Stimulated activated CD4-positive, alpha-beta T cell treated with anti-CD3 and anti-CD28 coated beads, TNF-alpha, amount 100 ng/mL, for 24 hours (primary cell): Measurements from ENCODE around the gene GM2A.
"Not testable (repeated sequence)": the region's sequence is repeated elsewhere in the genome, so short reads cannot be mapped to it uniquely, and the experiment has no call there.

Experiments used
- DNase-seq, 3 experiments: peaks; one replicate each; pipeline ENCODE4 v3.0.0-alpha.2; 2020; ENCODE audit warnings: low read depth in 3 of 3

GM2A gene

DNA sequence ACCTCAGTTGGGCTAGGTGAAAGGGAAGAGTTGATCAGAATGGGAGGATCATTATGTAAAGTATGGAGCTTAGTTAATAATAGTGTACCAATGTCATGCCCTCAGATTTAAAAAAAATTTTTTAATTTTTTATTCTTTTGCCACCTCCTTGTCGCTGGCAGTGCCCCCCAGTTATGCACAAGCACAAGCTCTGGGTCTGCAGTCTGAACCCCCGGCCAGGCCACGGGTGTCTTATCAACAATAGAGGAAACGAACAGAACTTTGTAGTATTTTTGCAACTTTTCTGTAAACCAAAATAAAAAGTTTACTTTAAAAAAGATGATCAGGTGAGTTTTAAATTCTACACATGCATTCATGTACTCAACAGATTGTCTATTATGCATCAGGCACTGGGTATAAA lies 1.4 kb upstream of the GM2A start:
- no peak for DNase-seq

GRCh38 chr5:151253605-151253950 lies 593 bp downstream of the GM2A start:
- no peak for DNase-seq

GRCh38 chr5:151254556-151254955 lies 1.6 kb downstream of the GM2A start:
- DNase-seq, result no peak

- not testable (repeated sequence) for DNase-seq
These were observed 2.0 kb downstream of the GM2A start for GRCh38 chr5:151254990-151255389.

DNA sequence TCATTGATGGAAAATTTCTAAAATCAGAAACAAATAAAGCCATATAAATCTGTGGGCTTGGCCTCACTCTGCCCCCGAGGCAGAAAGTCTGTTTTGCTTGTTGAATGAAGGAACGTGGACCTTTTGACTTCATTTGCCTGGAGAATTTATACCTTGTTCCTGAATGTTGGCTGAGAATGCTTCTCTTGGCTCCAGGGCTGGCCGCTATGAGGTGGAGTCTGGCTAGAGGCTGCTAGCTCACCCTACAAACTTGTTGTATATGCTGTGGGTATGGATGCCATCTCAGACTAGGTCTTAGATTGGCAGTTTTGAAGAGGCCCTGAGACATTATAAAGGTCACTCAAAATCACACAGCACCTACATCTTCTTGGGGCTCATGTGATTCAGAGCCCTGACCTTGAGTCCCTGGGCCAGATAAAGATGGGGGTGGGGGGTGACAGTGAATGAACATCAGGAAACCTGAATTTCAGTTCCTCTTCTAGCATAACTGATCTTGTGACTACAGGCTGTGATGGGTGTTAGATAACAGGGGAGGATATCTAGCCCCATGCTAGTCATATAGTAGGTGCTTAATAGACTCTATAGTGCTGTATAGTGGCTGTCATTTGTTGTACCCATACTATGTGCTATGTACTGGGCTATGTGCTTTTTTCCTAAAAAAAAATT lies 2.8 kb downstream of the GM2A start:
- no peak for DNase-seq

GRCh38 chr5:151257731-151258181 lies 4.8 kb downstream of the GM2A start:
- no peak for DNase-seq

GRCh38 chr5:151258201-151258611 lies 5.2 kb downstream of the GM2A start:
- DNase-seq, result no peak

DNA sequence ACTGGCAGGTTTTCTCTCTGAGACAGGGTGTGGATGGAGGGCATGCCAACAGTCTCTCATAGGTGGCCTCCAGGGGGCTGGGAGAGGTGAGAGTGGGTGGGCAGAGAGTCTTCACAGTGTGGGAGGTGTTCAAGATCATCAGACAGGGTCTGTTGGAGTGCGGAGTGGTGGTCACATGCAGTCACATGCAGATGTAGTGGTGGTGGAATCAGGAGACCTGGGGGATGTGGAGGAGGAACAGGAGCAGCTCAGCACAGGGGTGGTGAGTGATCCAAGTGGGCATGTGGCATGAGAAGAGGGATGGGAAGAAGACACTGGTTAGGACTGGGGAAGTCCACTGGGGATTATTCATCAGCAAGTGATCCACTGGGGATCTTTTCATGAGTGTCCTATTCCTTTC lies 5.8 kb downstream of the GM2A start:
- no peak for DNase-seq

DNA sequence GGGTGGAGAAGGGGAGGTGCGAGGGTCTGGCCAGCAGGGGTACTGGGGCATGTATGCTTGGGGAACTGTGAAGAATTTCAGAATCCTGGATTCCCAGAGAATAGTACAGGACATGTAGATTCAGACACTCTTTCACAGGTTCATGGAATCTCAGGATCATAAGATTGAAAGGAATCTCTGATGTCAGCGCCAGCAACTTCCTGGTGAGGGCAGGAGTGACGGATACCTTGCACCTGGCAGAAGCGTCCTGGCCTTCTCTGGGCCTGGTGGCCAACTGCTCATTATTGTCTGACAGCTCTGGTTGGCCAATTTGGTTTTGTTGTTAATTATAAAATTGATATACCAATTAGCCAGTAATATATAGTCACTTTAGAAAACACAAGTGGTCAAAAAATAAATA lies 6.9 kb downstream of the GM2A start:
- no peak for DNase-seq

- DNase-seq, result no peak
These were observed 9.5 kb downstream of the GM2A start for GRCh38 chr5:151262532-151262931.

GRCh38 chr5:151264113-151264512 lies 11.1 kb downstream of the GM2A start:
- DNase-seq, result no peak

GRCh38 chr5:151267491-151268260 lies 14.7 kb downstream of the GM2A start:
- no peak for DNase-seq

DNA sequence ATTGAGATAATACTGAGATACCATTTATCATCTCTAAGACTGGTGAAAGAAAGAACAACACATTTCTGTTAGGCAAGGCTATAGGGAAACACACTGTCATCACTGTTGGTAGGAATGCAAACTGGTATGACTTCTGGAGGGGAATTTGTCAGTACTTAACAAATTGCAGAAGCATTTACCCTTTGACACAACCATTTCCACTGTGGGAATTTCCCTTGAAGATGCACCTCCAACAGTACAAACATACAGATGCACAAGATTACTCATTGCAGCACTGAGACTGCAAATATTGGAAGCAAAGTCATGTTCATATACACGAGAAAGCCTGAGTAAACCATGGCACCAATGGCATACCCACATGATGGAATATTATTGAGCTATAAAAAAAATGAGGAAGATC lies 17.6 kb downstream of the GM2A start:
- DNase-seq, result no peak

DNA sequence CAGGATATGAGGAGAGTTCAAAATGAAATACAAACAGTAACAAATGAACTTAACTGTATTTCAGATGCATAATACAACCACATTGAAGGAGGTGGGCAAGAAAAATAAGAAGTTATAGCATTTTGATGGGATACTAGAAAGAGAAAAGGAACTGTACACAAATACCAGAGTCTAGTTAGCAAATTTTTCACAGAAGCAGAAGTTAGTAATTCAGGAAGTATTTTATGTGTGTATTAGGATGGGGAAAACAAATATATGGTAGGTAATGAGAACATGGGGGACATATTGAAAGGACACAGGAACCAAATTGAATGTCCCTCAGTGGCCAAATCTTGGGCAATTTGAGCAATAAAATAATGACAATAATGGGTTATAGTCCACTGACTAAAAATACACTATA lies 18.4 kb downstream of the GM2A start:
- no peak for DNase-seq

DNA sequence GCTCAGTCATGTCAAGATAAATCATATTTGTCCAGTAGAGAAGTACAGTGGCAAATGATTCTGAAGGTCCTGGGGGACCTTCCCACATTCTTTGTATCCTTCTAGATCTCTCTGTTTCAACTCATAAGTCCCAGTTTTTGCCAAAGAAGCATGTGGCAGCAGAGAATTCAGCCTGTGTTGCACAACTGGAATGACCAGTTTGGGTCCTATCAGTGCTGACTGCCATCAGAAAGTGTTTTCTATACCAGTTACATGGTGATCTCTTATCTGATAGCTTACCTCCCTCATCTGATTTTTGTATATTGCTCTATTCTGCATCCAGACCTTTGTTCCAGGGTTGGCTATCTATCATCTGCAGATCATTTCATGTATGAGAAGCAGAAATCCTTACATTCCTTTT lies 21.7 kb downstream of the GM2A start:
- no peak for DNase-seq

DNA sequence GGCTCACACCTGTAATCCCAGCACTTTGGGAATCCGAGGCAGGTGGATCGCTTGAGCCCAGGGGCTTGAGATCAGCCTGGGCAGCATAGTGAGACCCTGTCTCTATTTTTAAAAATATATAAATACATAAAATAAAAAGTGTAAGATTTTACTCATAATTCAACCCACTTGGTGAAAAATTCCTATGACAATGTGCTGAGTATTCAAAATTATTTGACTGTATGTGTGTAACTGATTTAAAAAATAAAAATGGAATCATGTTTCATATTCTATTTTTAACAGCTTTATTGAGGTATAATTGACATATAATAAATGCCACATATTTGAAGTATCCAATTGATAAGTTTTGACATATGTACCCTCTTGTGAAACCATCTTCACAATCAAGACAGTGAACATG lies 22.8 kb downstream of the GM2A start:
- DNase-seq, result no peak

- no peak for DNase-seq
These were observed 25.9 kb downstream of the GM2A start for GRCh38 chr5:151278845-151279244.

DNA sequence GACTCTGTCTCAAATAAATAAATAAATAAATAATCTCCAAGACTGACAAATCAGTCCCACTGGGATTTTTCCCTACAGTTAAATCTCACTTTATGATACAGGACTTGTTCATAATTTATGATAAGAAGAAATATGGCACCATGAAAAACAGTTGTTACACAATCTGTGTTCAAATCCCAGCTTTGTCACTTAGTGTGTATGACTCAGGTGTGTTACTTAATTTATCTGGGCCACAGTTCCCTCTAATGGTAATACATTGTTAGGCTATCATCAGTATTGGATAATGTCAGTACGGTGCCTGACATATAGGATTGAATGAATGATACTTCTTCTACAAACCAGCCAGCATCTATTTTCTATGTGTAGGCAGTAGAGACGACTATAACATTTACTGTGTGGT lies 27.5 kb downstream of the GM2A start:
- no peak for DNase-seq

GRCh38 chr5:151281001-151281639 lies 28.1 kb downstream of the GM2A start:
- no peak for DNase-seq

DNA sequence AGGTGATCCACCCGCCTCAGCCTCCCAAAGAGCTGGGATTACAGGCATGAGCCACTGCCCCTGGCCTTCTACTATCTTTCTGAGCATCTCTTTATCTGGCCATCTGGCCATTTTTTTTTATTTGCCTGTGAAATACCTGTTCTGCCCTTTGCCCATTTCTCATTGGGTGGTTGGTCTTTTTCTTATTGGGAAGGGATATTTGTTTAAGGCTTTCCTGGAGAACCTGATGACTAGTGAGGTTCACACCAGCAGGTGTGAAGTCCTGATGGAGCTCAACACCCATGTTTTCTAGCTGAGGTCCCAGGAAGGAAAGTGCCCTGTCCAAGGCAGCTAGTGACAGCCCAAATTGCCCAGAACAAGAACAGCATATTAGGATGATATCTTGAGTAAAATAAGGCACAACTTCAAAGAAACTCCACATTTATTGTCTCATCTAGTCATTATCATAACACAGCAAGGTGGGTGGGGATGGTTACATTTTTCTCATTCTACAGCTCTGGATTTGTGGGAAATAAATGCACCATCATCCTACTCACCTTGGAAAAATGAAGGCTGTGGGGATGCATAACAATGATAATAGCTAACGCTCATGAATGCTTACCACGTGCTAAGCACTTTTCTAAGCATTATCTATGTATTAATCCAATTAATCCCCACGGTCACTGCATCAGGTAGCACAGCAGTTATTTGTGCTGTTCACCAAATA lies 30.3 kb downstream of the GM2A start:
- DNase-seq, result no peak

DNA sequence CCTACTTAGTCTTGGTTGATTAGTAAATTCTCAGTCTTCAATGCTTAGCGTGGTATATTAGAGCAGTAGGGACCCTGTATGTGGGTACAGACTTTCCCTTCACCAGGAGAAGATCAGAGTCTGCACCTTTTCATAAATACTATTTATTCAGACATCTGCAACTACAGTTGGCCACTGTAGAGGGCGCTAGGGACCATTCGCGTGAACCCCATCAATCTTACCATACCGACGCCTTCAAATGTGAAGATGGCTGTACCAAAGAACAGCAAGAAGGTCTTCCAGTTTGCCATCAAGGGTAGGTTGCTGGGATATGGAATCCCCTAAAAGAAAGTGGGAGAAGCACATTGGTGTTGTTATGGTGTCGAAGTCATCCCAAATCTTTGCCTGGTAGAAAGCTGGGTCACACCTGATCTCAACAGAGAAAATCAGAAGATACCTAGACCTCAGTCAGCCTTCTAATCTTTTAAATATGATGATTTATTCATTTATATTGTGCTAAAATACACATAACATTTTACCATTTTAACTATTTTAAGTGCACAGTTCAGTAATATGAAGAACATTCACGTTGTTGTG lies 31.5 kb downstream of the GM2A start:
- DNase-seq, result no peak

GRCh38 chr5:151285683-151286082 lies 32.7 kb downstream of the GM2A start:
- no peak for DNase-seq
